Astrocyte of the cerebellum (primary cell): ENCODE data around the gene MX2.

Source experiments
- DNase-seq: peaks from one replicate; pipeline ENCODE4 v3.0.0-alpha.2; 2011; ENCODE audit warnings: low read depth
- H3K4me3 ChIP-seq: 2 replicates; pipeline ENCODE4 v1.5.1; 2011; ENCODE audit warnings: mild to moderate bottlenecking, low read depth, low read length, moderate library complexity
- in situ Hi-C: cut with HindIII; loops from 2 replicates; pipeline ENCODE4 v1.10.0; 2017; ENCODE audit warnings: low sequenced_read_pairs
- TF ChIP-seq, protein P1 (sequence below): IDR thresholded peaks from 2 replicates; pipeline ENCODE4 v1.5.1; 2012; ENCODE audit warnings: low read length, low read depth, moderate library complexity, mild to moderate bottlenecking; ENCODE audit errors: missing control alignments

Gene MX2

DNA sequence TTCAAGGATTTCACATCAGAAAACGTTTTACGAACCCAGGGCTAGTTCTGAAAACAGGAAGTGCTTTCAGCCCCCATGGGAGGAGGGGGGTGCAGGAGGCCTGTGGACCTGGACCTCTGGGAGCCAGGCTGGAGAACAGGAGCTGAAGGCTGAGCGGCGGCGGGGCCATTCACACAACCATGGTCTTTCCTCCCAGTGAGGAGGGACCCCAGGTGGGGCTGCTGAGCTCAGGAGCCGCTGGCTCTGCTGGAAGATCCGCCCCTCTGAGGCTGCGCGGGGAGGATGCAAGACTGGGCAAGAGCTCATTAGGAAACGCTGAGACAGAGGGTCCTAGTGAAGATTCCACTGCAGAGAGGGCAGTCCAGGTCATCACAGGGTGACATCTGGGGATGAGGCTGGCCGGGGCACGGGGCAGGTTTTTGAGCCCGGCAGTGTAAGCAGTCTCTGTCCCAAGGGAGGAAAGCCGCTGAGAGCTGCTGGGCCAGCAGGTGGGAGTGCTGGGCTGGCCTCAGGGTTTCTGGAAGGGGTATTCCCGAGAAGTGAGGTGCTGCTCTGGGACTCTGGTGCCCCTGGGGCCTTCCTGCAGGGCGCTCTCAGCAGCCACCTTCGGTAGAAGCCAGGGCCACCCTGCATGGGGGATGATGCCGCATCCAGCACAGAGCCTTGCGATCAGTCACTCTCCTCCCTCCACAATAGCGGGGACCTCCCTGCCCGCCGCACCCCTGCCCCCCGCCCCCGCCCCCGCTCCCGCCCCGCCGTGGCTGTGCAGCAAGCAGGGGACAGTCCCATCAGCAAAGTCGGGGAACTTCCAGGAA lies 7.5 kb downstream of the MX2 start:
- DNase-seq = no peak
- in situ Hi-C loops = no loop called here
- H3K4me3 ChIP-seq = no peak overlapping the region
- TF ChIP-seq, protein P1, sequence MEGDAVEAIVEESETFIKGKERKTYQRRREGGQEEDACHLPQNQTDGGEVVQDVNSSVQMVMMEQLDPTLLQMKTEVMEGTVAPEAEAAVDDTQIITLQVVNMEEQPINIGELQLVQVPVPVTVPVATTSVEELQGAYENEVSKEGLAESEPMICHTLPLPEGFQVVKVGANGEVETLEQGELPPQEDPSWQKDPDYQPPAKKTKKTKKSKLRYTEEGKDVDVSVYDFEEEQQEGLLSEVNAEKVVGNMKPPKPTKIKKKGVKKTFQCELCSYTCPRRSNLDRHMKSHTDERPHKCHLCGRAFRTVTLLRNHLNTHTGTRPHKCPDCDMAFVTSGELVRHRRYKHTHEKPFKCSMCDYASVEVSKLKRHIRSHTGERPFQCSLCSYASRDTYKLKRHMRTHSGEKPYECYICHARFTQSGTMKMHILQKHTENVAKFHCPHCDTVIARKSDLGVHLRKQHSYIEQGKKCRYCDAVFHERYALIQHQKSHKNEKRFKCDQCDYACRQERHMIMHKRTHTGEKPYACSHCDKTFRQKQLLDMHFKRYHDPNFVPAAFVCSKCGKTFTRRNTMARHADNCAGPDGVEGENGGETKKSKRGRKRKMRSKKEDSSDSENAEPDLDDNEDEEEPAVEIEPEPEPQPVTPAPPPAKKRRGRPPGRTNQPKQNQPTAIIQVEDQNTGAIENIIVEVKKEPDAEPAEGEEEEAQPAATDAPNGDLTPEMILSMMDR = peak; percentile 29

DNA sequence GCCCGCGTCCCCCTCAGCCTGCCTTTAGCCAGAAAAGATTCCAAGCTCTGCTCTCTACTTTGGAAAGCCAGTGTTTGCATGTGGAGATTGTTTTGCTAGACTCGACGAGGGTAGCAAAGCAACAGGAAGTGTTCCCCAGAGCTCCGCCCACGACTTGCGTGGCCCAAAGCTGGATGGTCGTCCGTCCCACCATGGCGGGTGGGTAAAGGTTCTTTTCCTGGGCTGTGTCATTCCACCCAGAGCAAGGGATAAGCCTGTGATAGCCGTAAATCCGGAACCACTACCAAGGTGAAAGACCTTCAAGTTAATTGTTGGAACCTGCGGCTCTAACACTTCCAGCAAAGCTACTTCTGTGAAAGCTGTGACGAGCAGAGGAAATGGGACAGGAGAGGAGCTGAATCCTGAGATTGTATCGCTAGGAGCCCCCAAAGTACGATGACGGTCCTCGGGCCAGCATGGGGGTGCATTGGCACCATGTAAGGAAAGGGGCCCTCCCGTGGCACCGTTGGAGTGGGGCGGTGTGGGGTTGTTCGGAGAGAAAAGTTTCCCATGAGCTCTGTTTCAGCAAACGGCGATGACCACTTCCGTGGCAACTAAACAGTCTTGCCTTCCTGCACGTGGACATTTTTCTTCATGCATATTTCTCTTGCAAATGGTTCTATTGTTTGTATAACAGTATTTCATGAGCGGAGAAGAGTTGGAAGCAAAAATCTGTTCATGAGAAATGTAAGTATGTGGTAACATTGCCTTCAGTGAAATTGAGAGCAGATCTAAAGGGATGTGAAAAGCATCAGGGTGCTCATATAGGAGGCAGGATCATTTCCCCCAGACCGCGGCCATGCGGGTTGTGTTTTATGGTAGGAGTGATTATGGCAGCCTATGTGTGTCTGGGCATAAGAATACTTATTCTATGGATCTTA lies 8.4 kb downstream of the MX2 start:
- in situ Hi-C loops = no loop called here

DNA sequence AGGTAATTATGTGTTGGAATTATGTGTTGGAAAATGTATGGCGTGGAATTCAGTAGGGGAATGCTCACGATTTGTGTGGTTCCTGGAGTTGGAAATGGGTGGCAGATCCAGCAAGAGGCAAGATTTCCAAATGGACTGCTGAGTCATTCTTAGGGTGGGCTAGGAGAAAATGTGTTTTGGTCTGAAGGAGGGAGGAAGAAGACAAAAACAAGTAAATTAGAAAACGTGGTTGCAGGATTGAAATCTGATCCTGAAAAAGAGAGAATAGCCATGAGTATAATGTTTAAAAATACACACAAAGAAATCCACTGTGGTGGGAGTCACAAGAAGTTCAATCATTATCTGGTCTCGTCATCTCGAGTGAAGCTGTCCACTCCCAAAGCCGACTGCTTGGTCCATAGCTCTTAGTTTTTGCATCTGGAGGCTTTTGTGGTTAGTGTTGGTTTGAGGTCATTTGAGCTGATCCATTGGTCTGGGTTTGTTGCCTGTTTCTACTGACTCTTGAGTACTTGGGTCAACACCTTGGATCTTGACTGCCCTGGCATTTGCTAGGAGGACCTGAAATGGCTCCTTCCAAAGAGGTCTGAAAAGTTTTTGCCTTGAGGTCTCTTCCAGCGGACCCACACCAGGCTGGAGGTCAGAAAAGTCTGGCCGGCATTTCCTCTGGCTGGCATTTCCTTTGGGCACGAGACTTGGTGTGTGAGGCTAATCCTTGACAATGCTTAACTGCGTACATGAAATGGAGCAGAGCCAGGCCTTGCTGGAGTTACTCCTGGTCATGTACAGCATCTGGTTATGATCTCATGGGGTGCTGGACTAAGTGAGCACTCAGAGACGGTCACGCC lies 9.2 kb downstream of the MX2 start:
- no peak overlapping the region for H3K4me3 ChIP-seq
- DNase-seq = no peak
- TF ChIP-seq, protein P1 = no peak
- in situ Hi-C loops = no loop called here

More for the DNA sequence above, 8.4 kb downstream of the MX2 start:
- no peak overlapping the region for H3K4me3 ChIP-seq
- TF ChIP-seq, protein P1 = no peak
- DNase-seq = no peak

DNA sequence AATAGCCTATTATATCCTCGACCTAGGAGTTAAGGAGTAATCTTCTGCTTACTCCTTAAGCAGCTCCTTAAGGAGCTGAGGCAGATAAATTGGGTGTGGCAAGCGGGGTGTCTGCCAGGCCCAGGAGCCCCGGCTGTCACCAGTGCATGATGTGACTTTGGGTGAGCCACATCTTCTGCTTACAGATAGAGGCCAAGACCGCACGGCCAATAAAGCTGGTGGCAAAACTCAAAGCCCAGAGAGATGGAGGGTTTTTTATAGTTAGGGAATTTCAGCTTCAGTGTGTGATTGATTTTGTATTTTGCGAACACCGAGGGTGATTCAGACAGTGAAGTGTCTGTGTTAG lies 9.8 kb downstream of the MX2 start:
- TF ChIP-seq, protein P1 = no peak
- in situ Hi-C loops = no loop called here
- no peak for DNase-seq
- no peak overlapping the region for H3K4me3 ChIP-seq

DNA sequence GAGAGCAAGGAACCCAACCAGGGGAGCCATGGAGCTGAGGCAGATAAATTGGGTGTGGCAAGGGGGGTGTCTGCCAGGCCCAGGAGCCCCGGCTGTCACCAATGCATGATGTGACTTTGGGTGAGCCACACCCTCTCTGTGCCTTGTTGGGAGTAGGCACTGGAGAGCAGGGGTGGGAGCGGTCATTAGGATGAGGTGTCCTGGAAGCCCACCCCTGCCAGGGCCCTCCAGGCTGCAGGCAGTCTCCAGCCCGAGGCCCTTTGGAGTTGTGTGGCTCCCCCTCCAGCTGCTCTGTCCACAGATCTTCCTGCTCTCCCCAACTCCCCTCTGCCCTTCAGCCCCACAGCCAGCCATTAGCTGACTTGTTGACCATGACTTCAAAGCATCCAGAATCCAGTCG lies 11.4 kb downstream of the MX2 start:
- DNase-seq = no peak
- H3K4me3 ChIP-seq = no peak overlapping the region
- TF ChIP-seq, protein P1 = no peak
- in situ Hi-C loops = no loop called here

DNA sequence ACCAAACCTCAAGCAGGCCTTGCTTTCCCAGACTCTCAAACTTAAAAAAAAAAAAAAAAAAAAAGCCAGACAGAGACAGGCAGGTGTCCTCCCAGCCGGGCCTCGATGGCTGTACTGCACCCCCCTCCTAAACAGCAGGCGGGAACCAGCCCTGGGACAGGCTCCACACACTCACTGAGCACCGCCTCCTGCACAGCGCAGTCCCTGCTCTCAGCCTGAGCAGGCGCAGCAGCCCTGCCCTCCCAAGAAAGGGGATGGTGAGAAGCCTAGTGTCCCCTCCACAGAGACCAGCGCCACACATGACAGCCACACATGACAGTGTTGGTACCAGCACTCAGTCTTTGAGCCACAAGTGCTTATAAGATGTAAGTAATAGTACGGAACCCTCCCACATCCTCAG lies 11.9 kb downstream of the MX2 start:
- H3K4me3 ChIP-seq = no peak overlapping the region
- TF ChIP-seq, protein P1 = no peak
- DNase-seq = no peak
- in situ Hi-C loops = no loop called here
